ENCODE results near the gene ANGPTL5.
"Not testable (repeated sequence)": the region's sequence is repeated elsewhere in the genome, so short reads cannot be mapped to it uniquely, and the experiment has no call there.

The ANGPTL5 gene

GRCh38 chr11:101881586-101881985 is 34.7 kb downstream of the ANGPTL5 start:
- DNase-seq = no peak

- no peak for DNase-seq
Observed at GRCh38 chr11:101880222-101880621, 36.1 kb downstream of the ANGPTL5 start.

GRCh38 chr11:101872171-101872882 is 44.0 kb downstream of the ANGPTL5 start:
- DNase-seq = no peak

- no peak for DNase-seq
Observed at GRCh38 chr11:101870510-101870909, 45.8 kb downstream of the ANGPTL5 start.

DNA sequence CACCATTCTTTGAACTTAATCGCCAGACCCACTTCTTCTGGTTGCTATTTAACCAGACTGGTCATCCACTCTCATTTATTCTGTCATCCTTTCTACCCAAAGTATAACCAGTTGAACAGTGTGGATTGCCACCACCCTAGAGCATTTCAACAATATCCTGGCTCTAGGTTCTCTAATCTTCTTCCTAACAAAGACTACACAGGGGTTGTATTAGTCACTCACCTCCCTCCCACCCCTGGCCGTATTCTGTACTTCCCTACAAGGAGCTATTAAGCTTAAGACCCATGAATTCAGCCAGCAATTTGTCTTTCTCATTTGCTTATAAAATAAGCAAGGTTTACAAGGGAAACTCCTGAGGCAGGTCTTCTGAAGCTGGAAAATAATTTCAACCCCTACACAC is 48.4 kb downstream of the ANGPTL5 start:
- DNase-seq = no peak

GRCh38 chr11:101866619-101867491 is 49.5 kb downstream of the ANGPTL5 start:
- peak; percentile 58 for DNase-seq

DNA sequence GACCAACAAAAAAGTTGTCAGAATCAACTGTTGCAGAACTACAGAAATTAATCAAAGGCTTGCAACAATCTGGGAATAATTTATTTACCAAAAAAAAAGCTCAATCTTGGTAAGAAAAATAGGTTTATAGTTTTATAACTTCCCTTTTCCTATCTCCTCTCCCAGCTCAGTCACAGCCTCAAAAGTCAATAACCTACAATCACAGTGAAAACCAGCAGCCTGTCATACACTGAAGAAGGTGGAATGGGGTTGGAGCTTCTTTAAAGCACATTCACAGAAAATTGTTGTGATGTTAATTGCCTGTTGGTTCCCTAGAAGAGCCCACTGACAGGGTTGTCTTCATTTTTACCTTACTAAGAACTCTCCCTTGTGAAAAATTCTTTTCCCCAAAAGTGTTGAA is 52.2 kb downstream of the ANGPTL5 start:
- no peak for DNase-seq

GRCh38 chr11:101863361-101863760 is 53.0 kb downstream of the ANGPTL5 start:
- DNase-seq = no peak

DNA sequence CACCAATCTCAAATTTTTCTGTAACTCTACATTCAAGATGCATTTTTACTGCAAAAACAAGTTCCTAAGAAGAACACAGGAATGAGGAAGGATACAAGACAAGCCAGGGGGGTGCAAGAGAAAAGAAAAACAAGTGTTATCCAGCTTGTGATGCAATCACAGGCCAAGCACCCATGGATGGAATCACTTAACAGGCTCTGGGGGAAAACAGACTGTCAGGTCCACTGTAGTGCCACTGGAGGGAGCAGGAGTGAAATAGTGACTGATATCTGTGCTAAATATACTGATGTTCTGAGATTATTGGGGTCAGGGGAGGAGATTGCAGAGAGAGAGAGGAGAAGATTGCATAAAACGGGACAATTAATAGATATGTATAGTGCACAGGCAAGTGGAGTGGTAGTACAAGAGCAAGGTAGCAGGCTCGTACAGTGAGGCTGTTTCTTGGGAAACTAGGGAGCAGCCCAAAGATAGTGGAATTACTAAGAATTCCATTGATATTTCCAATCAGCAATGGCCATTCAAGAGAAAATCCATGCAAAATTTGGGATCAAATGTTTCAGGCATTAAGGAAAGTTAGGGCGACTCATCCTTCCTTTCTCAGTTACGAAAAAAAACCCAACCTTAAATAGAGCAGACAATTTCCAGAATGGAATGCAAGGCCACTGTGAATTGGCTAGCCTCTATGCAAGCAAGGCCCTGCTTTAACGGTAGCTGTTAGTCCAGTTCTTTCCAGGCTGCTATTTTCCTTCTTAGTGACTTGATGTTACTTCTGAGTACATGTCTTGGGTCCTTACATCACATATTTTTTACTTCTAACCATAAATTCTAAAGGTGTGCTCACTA is 53.7 kb downstream of the ANGPTL5 start:
- no peak for DNase-seq

- DNase-seq = no peak
Observed at GRCh38 chr11:101860696-101861427, 55.5 kb downstream of the ANGPTL5 start.

DNA sequence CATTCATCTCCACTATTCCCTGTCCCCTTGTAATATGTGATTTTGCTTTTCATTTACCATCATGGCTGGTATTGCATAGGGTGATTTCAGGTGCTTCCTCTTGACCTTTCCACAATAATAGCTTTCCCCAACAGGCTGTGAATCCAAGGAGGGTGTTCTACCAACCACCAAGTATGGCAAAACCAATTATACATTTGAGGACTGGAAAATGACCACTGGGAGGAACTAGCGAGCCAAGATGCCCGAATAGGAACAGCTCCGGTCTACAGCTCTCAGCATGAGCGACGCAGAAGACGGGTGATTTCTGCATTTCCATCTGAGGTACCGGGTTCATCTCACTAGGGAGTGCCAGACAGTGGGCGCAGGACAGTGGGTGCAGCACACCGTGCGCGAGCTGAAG is 64.1 kb downstream of the ANGPTL5 start:
- not testable (repeated sequence) for DNase-seq

GRCh38 chr11:101848262-101848661 is 68.1 kb downstream of the ANGPTL5 start:
- no peak for DNase-seq

- no peak for DNase-seq
Observed at GRCh38 chr11:101844608-101845007, 71.7 kb downstream of the ANGPTL5 start.

DNA sequence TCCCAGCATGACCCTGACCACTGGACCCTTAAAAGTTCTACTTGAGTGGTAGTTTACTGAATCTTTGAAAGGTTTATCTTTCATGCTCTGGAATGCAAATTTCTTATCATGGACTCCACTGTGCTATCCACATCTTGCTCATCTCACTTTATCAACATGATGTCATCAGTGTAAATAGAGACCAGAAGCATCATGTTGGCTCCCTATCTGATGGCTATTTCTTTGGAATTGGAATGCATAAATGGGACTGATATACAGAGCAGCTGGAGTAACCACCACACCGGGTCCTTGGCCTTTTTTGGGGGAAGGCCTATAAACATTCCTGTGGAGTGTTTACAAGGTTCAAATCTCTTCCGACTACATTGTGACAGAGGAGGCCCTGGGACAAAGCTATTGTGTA is 75.6 kb downstream of the ANGPTL5 start:
- no peak for DNase-seq
